Heart left ventricle (tissue), 16 donors: ENCODE results near the gene SKI. TPM values are rescaled to one million over a fixed set of nuclear protein-coding genes. Genes with fewer than 3 reads are reported as not detected.

Source experiments
- ATAC-seq, 4 donors: fragments of 200-7000 bp; cut with Tn5 transposase; one replicate each; pipeline ENCODE4 v1.9.1; 2020 to 2022; ENCODE audit warnings: moderate library complexity in 4 of 4, mild to moderate bottlenecking in 3 of 4, moderate number of reproducible peaks in 1 of 4
- DNase-seq, 5 donors: peaks; one replicate each; pipeline ENCODE4 v3.0.0-alpha.2; 2020
- H3K27ac ChIP-seq, 12 donors: fragments of 200-600 bp; sonication (generic) in 4 of 12; one replicate each; pipeline versions ENCODE4 v1.5.0 to v1.8.0; 2016 to 2022; ENCODE audit warnings: mild to moderate bottlenecking in 2 of 12
- H3K27me3 ChIP-seq, 9 donors: fragments of 200-600 bp; sonication (generic) in 2 of 9; one replicate each; pipeline versions ENCODE4 v1.5.1 to v1.8.0; 2016 to 2022; ENCODE audit warnings: mild to moderate bottlenecking in 3 of 9
- H3K36me3 ChIP-seq, 9 donors: fragments of 200-600 bp; sonication (generic) in 2 of 9; one replicate each; pipeline versions ENCODE4 v1.5.0 to v1.8.0; 2018 to 2022; ENCODE audit warnings: mild to moderate bottlenecking in 2 of 9
- H3K4me1 ChIP-seq, 12 donors: fragments of 200-600 bp; sonication (generic) in 4 of 12; one replicate each; pipeline versions ENCODE4 v1.5.0 to v1.8.0; 2016 to 2022; ENCODE audit warnings: mild to moderate bottlenecking in 3 of 12
- H3K4me3 ChIP-seq, 12 donors: fragments of 200-600 bp; sonication (generic) in 4 of 12; one replicate each; pipeline versions ENCODE4 v1.5.0 to v1.8.0; 2017 to 2022; ENCODE audit warnings: mild to moderate bottlenecking in 9 of 12, moderate library complexity in 4 of 12
- H3K9me3 ChIP-seq, 12 donors: fragments of 200-600 bp; sonication (generic) in 4 of 12; one replicate each; pipeline versions ENCODE4 v1.5.0 to v1.8.0; 2016 to 2022; ENCODE audit warnings: mild to moderate bottlenecking in 1 of 12
- POLR2A ChIP-seq, 2 donors: fragments of 450-650 bp; IDR thresholded peaks; one replicate each; pipeline ENCODE4 v1.6.1; 2017; ENCODE audit warnings: antibody characterized with exemption in 2 of 2, mild to moderate bottlenecking in 2 of 2, moderate library complexity in 2 of 2
- WGBS, 4 donors: extraction: QIAGEN DNeasy Blood & Tissue Kit in 2 of 4; methylation state at CpG; one replicate each; pipeline versions ENCODE4 v1.1.5 to v1.1.7; 2013 to 2018; 5-methylcytosine and 5-hydroxymethylcytosine counted together
- intact Hi-C, 10 donors: fragments of 100-400 bp; cut with DNase I; formaldehyde crosslinking; loops; one replicate each; pipeline versions ENCODE4 v1.11.1 to v1.14.2; 2022
- polyA plus RNA-seq, 2 donors: library from polyadenylated mRNA; stranded (reverse); fragments of 200-250 nt; gene quantifications; one replicate each; pipeline ENCODE4 v1.2.3, GENCODE V29; 2013
- total RNA-seq, 9 donors: library from RNA; depleted of rRNA in 2 of 9; stranded (reverse); fragments of >200 nt in 2 of 9; fragmentation: NEBNext Ultra II Directional in 3 of 9; extraction: Animal tissue kit (Norgen Biotek cat#: 25700) in 3 of 9; gene quantifications; one replicate each; pipeline versions ENCODE4 v1.1.0 to v1.2.4, GENCODE V29; 2016 to 2023
- TF ChIP-seq, protein P1 (sequence below), 12 donors: fragments of 200-600 bp; sonication (generic) in 4 of 12; IDR thresholded peaks; one replicate each; pipeline versions ENCODE4 v1.5.0 to v1.8.0; 2018 to 2022; ENCODE audit warnings: antibody characterized with exemption in 12 of 12, mild to moderate bottlenecking in 5 of 12
- donor health status: ischemic (EF 13 %, LVEDD 7.1; RV severe dilation, severe dysfunction).
- donor health status: healthy with polysubstance abuse.
- donor health status: DM: no; HTN: yes; CAD: no.
- donor health status: DM: no; HTN: no; CAD: no.
- donor health status: ischemic (EF 25% LVEDD 6.9; RV normal size, moderate dysfunction).
- donor health status: ischemic (EF 25% LVEDD 5.7; RV mildly dilated, moderate dysfunction).
- donor health status: healthy.
- donor health status: DM: yes; HTN: yes; CAD: no.
- donor health status: ischemic (EF 35%, LVEDD 5.7; RV mildly dilated, moderate dysfunction).
- donor health status: nonischemic (EF 11% LVEDD 7.7; RV severe dilation, severe dysfunction).
- donor health status: DM: yes; HTN: yes; CAD: no.
- donor health status: PGD.
- donor health status: ischemic (EF 29% LVEDD 5.4; RV normal size, mild dysfunction).
- donor health status: nonischemic (EF 23%, LVEDD 6.1; RV moderate dilation, normal function).

The SKI gene
- total and polyA plus RNA-seq, 11 donors, result 16.9 to 52.7 (median 38.9) TPM

DNA sequence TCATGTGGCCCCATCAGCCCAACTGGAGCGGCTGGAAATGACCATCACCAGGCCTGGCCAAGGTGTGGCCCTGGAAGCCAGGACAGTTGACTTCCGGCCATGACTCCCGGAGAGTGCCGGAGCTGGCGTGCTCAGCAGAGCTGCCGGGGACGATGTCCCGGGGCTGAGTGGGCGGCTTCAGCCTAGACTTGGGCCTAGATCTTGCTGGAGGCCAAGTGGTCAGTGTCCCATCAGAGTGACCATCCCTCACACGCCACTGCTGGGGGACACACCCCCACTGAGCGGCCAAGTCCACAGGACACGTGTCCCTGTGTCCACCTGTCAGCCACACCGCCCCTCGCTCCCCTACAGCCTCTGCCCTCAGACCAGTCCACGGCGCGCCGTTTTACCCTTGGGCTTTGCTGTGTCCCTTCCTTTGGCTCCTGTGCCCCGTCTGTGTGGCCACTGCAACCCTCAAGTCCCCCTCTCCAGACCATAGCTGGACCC, 37.6 kb upstream of the SKI start:
- H3K27ac ChIP-seq, result peak overlapping the region; percentile 80 to 98 (median 94)
- no peak for TF ChIP-seq POLR2A (IDR thresholded peaks at IDR 0.05)
- TF ChIP-seq, protein P1, sequence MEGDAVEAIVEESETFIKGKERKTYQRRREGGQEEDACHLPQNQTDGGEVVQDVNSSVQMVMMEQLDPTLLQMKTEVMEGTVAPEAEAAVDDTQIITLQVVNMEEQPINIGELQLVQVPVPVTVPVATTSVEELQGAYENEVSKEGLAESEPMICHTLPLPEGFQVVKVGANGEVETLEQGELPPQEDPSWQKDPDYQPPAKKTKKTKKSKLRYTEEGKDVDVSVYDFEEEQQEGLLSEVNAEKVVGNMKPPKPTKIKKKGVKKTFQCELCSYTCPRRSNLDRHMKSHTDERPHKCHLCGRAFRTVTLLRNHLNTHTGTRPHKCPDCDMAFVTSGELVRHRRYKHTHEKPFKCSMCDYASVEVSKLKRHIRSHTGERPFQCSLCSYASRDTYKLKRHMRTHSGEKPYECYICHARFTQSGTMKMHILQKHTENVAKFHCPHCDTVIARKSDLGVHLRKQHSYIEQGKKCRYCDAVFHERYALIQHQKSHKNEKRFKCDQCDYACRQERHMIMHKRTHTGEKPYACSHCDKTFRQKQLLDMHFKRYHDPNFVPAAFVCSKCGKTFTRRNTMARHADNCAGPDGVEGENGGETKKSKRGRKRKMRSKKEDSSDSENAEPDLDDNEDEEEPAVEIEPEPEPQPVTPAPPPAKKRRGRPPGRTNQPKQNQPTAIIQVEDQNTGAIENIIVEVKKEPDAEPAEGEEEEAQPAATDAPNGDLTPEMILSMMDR (IDR thresholded peaks at IDR 0.05), result no peak
- intact Hi-C loops, result loop anchor here in 6 of 10 donors (2.0 to 10.0 kb wide), 6 partner anchors 58 to 1714 kb away; partner anchors contain the start of genes PANK4 (in 3 of the 6) and C1orf174 (in 1 of the 6)
- no peaks in the 10 kb centered on the region for H3K27me3 ChIP-seq
- ATAC-seq (peak in 2 of 4 donors; percentile 0 to 3), DNase-seq (peak in 1 of 5 donors; percentile 50)
- H3K36me3 ChIP-seq, result peaks cover 0 to 11% (median 0%) of the 10 kb centered on the region in 9 donors
- 53 to 93% (median 67%) methylated on average over 10 to 19 of the region's 19 CpGs for WGBS, 4 donors
- H3K9me3 ChIP-seq, result no peaks in the 10 kb centered on the region
- peaks cover 6 to 57% (median 42%) of the 10 kb centered on the region in 12 donors for H3K4me1 ChIP-seq
- peak overlapping the region; percentile 4 to 68 (median 60) for H3K4me3 ChIP-seq

- TF ChIP-seq, protein P1 (IDR thresholded peaks at IDR 0.05), result no peak
- no peak for TF ChIP-seq POLR2A (IDR thresholded peaks at IDR 0.05)
- Histone ChIP-seq H3K27me3 (no peaks in the 10 kb centered on the region), H3K4me3 (peak overlapping the region in 1 of 12 donors; percentile 12), H3K27ac (peak overlapping the region in 11 of 12 donors; percentile 23 to 98 (median 91)), H3K9me3 (no peaks in the 10 kb centered on the region), H3K36me3 (no peaks in the 10 kb centered on the region), H3K4me1 (peaks cover 6 to 61% (median 45%) of the 10 kb centered on the region in 12 donors)
- ATAC-seq (no peak), DNase-seq (peak in 1 of 5 donors; percentile 53)
- intact Hi-C loops, result loop anchor here in 6 of 10 donors (5.0 to 10.0 kb wide), 5 partner anchors 122 to 1712 kb away; partner anchors contain the start of genes PANK4 (in 3 of the 6) and C1orf174 (in 1 of the 6)
- 58 to 63% (median 61%) methylated on average over 30 of the region's 30 CpGs for WGBS, 4 donors
These were observed 35.8 kb upstream of the SKI start for GRCh38 chr1:2192031-2192995.

- Histone ChIP-seq H3K4me3 (peak overlapping the region in 10 of 12 donors; percentile 64 to 88 (median 76)), H3K27ac (peak overlapping the region; percentile 17 to 98 (median 95)), H3K36me3 (no peaks in the 10 kb centered on the region), H3K4me1 (peaks cover 6 to 64% (median 48%) of the 10 kb centered on the region in 12 donors), H3K9me3 (no peaks in the 10 kb centered on the region), H3K27me3 (no peaks in the 10 kb centered on the region)
- ATAC-seq (no peak), DNase-seq (no peak)
- WGBS, 4 donors, result 67 to 78% (median 70%) methylated on average over 32 to 44 of the region's 44 CpGs
- no peak for TF ChIP-seq POLR2A (IDR thresholded peaks at IDR 0.05)
- TF ChIP-seq, protein P1 (IDR thresholded peaks at IDR 0.05), result no peak
- intact Hi-C loops, result loop anchor here in 7 of 10 donors (2.0 to 10.0 kb wide), 6 partner anchors 121 to 1711 kb away; partner anchors contain the start of genes PANK4 (in 3 of the 7) and C1orf174 (in 1 of the 7)
These were observed 34.4 kb upstream of the SKI start for GRCh38 chr1:2193514-2194281.
